H9 (cell line): ENCODE data around the gene SRSF2. TPM values are rescaled to one million over a fixed set of nuclear protein-coding genes. Genes with fewer than 3 reads are reported as not detected.

Source experiments
- DNase-seq: peaks from one replicate; pipeline ENCODE4 v3.0.0-alpha.2; 2017
- H2AFZ ChIP-seq: one replicate; pipeline ENCODE4 v1.6.1; 2013; ENCODE audit warnings: mild to moderate bottlenecking, low read length, control low read depth, moderate library complexity
- H2AK5ac ChIP-seq: 2 replicates; pipeline ENCODE4 v1.6.1; 2013; ENCODE audit warnings: low read length, control low read depth, mixed read lengths; ENCODE audit not compliant: insufficient read length
- H2BK120ac ChIP-seq: one replicate; pipeline ENCODE4 v1.6.1; 2013; ENCODE audit warnings: low read depth, mild to moderate bottlenecking, low read length, control low read depth, inconsistent platforms; ENCODE audit not compliant: poor library complexity, severe bottlenecking
- H2BK12ac ChIP-seq: 2 replicates; pipeline ENCODE4 v1.6.1; 2013; ENCODE audit warnings: low read length, control low read depth, mixed read lengths, low read depth; ENCODE audit not compliant: insufficient read length
- H2BK15ac ChIP-seq: 2 replicates; pipeline ENCODE4 v1.6.1; 2013; ENCODE audit warnings: low read depth, low read length, control low read depth
- H2BK20ac ChIP-seq: one replicate; pipeline ENCODE4 v1.6.1; 2013; ENCODE audit warnings: low read depth, mild to moderate bottlenecking, low read length, control low read depth, inconsistent platforms; ENCODE audit not compliant: poor library complexity, severe bottlenecking
- H2BK5ac ChIP-seq: 2 replicates; pipeline ENCODE4 v1.6.1; 2013; ENCODE audit warnings: low read length, control low read depth, mixed read lengths; ENCODE audit not compliant: insufficient read length
- H3K14ac ChIP-seq: 2 replicates; pipeline ENCODE4 v1.6.1; 2013; ENCODE audit warnings: low read length, control low read depth; ENCODE audit not compliant: insufficient read depth
- H3K18ac ChIP-seq: 2 replicates; pipeline ENCODE4 v1.6.1; 2013; ENCODE audit warnings: low read depth, mild to moderate bottlenecking, mixed read lengths, low read length, control low read depth; ENCODE audit not compliant: insufficient read length
- H3K23ac ChIP-seq: 2 replicates; pipeline ENCODE4 v1.6.1; 2013; ENCODE audit warnings: low read length, control low read depth, mixed read lengths, low read depth; ENCODE audit not compliant: insufficient read length
- H3K23me2 ChIP-seq: 2 replicates; pipeline ENCODE4 v1.6.1; 2013; ENCODE audit warnings: low read depth, mild to moderate bottlenecking, mixed read lengths, low read length, control low read depth; ENCODE audit not compliant: insufficient read length, poor library complexity, severe bottlenecking
- H3K27ac ChIP-seq: 2 replicates; pipeline ENCODE4 v1.5.1; 2013; ENCODE audit warnings: low read length, control low read depth, mixed read lengths, low read depth; ENCODE audit not compliant: insufficient read length
- H3K27me3 ChIP-seq: 2 replicates; pipeline ENCODE4 v1.6.1; 2013; ENCODE audit warnings: low read length, control low read depth, inconsistent platforms; ENCODE audit not compliant: insufficient read depth
- H3K4ac ChIP-seq: 2 replicates; pipeline ENCODE4 v1.6.1; 2013; ENCODE audit warnings: low read depth, mild to moderate bottlenecking, control low read depth, inconsistent platforms, low read length, moderate library complexity
- H3K4me1 ChIP-seq: 2 replicates; pipeline ENCODE4 v1.6.1; 2013; ENCODE audit warnings: low read length, control low read depth, inconsistent platforms; ENCODE audit not compliant: insufficient read depth
- H3K4me2 ChIP-seq: 2 replicates; pipeline ENCODE4 v1.6.1; 2013; ENCODE audit warnings: low read length, control low read depth, mixed read lengths; ENCODE audit not compliant: insufficient read length, insufficient read depth
- H3K56ac ChIP-seq: 2 replicates; pipeline ENCODE4 v1.6.1; 2013; ENCODE audit warnings: low read depth, mild to moderate bottlenecking, mixed read lengths, low read length, control low read depth; ENCODE audit not compliant: insufficient read length
- H3K79me1 ChIP-seq: 2 replicates; pipeline ENCODE4 v1.6.1; 2013; ENCODE audit warnings: low read depth, mild to moderate bottlenecking, moderate library complexity, low read length, control low read depth, inconsistent platforms; ENCODE audit not compliant: insufficient read depth, poor library complexity, severe bottlenecking
- H3K79me2 ChIP-seq: 2 replicates; pipeline ENCODE4 v1.6.1; 2013; ENCODE audit warnings: low read length, control low read depth, inconsistent platforms; ENCODE audit not compliant: insufficient read depth
- H3K9ac ChIP-seq: 2 replicates; pipeline ENCODE4 v1.6.1; 2013; ENCODE audit warnings: low read length, control low read depth, mixed read lengths; ENCODE audit not compliant: insufficient read length; ENCODE audit errors: extremely low read depth
- H3K9me3 ChIP-seq: one replicate; pipeline ENCODE4 v1.6.1; 2013; ENCODE audit warnings: low read depth, low read length, inconsistent platforms; ENCODE audit not compliant: control insufficient read depth
- H3T11ph ChIP-seq: one replicate; pipeline ENCODE4 v1.6.1; 2013; ENCODE audit warnings: mild to moderate bottlenecking, low read length, control low read depth, inconsistent platforms
- H4K20me1 ChIP-seq: one replicate; pipeline ENCODE4 v1.6.1; 2013; ENCODE audit not compliant: control insufficient read depth, insufficient read length, insufficient read depth
- H4K5ac ChIP-seq: 2 replicates; pipeline ENCODE4 v1.6.1; 2013; ENCODE audit warnings: low read depth, mild to moderate bottlenecking, mixed read lengths, low read length, control low read depth; ENCODE audit not compliant: insufficient read length
- H4K8ac ChIP-seq: replicated peaks from 2 replicates; pipeline ENCODE4 v1.6.1; 2013; ENCODE audit warnings: low read length, control low read depth, mixed read lengths, low read depth; ENCODE audit not compliant: insufficient read length
- H4K91ac ChIP-seq: 2 replicates; pipeline ENCODE4 v1.6.1; 2013; ENCODE audit warnings: low read depth, mild to moderate bottlenecking, moderate library complexity, mixed read lengths, low read length, control low read depth; ENCODE audit not compliant: insufficient read length
- H3K27ac Mint-ChIP-seq, 3 experiments: 2 replicates in 2 of 3; 3 replicates in 1 of 3; pipeline ENCODE4 v1.8.0; 2020 to 2021; ENCODE audit warnings: mixed read lengths in 3 of 3, mild to moderate bottlenecking in 1 of 3, moderate library complexity in 1 of 3
- H3K27me3 Mint-ChIP-seq: 2 replicates; pipeline ENCODE4 v1.8.0; 2021; ENCODE audit warnings: low read depth, mild to moderate bottlenecking, moderate library complexity, mixed read lengths
- H3K36me3 Mint-ChIP-seq, 3 experiments: 2 replicates in 2 of 3; 3 replicates in 1 of 3; pipeline ENCODE4 v1.8.0; 2020 to 2021; ENCODE audit warnings: low read depth in 3 of 3, mixed read lengths in 3 of 3; ENCODE audit not compliant: insufficient read depth in 1 of 3
- H3K4me1 Mint-ChIP-seq, 2 experiments: 2 replicates each; pipeline ENCODE4 v1.8.0; 2020; ENCODE audit warnings: mixed read lengths in 2 of 2
- H3K4me3 Mint-ChIP-seq, 2 experiments: 2 replicates in 1 of 2; 3 replicates in 1 of 2; pipeline ENCODE4 v1.8.0; 2020 to 2021; ENCODE audit warnings: mild to moderate bottlenecking in 2 of 2, mixed read lengths in 2 of 2, moderate library complexity in 1 of 2
- H3K9me3 Mint-ChIP-seq, 2 experiments: 2 replicates in 1 of 2; 3 replicates in 1 of 2; pipeline ENCODE4 v1.8.0; 2020; ENCODE audit warnings: mild to moderate bottlenecking in 2 of 2, mixed read lengths in 2 of 2, moderate library complexity in 1 of 2
- WGBS: extraction: QIAGEN DNeasy Blood & Tissue Kit; methylation state at CpG from one replicate; pipeline ENCODE4 v1.1.7; 2013; ENCODE audit warnings: missing lambda C conversion rate, low lambda C conversion rate, mixed read lengths; ENCODE audit not compliant: insufficient read length; ENCODE audit errors: extremely low coverage; 5-methylcytosine and 5-hydroxymethylcytosine counted together
- total RNA-seq: library from RNA; stranded (reverse); gene quantifications from 2 replicates; pipeline ENCODE4 v1.2.1, GENCODE V29; 2021
- TF ChIP-seq, protein P1 (sequence below): fragments of 200-600 bp; sonication (generic); conservative IDR thresholded peaks from 3 replicates; pipeline ENCODE4 v1.8.0; 2021; ENCODE audit warnings: antibody characterized with exemption, mild to moderate bottlenecking

Gene SRSF2
- total RNA-seq, 1 experiment from 2014 or later = 578 TPM

DNA sequence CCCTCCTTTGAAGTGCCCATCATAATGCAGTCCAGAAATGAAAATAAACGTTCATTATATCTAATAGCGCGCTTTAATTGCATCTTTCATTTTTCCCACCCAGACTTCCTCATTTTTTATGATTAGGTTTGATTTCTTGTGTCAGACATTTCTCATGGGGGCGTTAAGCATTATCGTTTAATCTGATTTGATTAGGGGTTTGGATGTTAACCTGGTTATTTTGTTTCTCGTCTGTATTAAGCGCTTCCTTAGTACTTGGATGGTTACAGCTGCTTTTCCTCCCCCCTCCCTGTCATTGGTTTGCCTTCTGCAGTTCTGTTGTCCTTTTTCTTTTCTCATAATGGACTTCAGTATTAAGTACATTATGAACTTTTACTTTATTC, 1.3 kb upstream of the SRSF2 start:
- peak overlapping the region; percentile 93 to 97 (median 94); a peak in 5 of 7 replicates for H3K27ac Mint-ChIP-seq
- H2AFZ ChIP-seq = no peak overlapping the region

More for the DNA sequence above, 1.3 kb upstream of the SRSF2 start:
- Mint-ChIP-seq H3K27me3 (peaks cover 2% of the 10 kb centered on the region), H3K4me1 (peaks cover 24 to 34% of the 10 kb centered on the region in 2 experiments), H3K36me3 (peaks cover 34 to 52% (median 37%) of the 10 kb centered on the region in 3 experiments), H3K4me3 (peak overlapping the region; percentile 95 to 99), H3K9me3 (peaks cover 3 to 7% of the 10 kb centered on the region in 2 experiments; a peak in 2 of 5 replicates)
- Histone ChIP-seq H3K23ac (no peak overlapping the region), H2BK20ac (no peak overlapping the region), H3K23me2 (no peaks in the 10 kb centered on the region), H3K27ac (no peak overlapping the region), H2BK120ac (no peak overlapping the region), H3T11ph (no peak overlapping the region), H3K9me3 (no peaks in the 10 kb centered on the region), H4K91ac (no peak overlapping the region), H2BK5ac (no peak overlapping the region), H3K79me2 (peaks cover 17% of the 10 kb centered on the region; the same call in 1 of the 2 replicates), H4K8ac (no peak overlapping the region), H3K79me1 (no peaks in the 10 kb centered on the region), H3K4me2 (peak overlapping the region; percentile 57), H3K9ac (peak overlapping the region; percentile 17), H4K5ac (no peak overlapping the region), H3K14ac (no peak overlapping the region), H2BK12ac (no peak overlapping the region), H3K4ac (no peak overlapping the region), H4K20me1 (no peaks in the 10 kb centered on the region), H3K4me1 (no peaks in the 10 kb centered on the region), H3K18ac (no peak overlapping the region), H3K27me3 (no peaks in the 10 kb centered on the region), H2AK5ac (no peak overlapping the region), H3K56ac (no peak overlapping the region), H2BK15ac (no peak overlapping the region)
- no peak for DNase-seq
- TF ChIP-seq, protein P1, sequence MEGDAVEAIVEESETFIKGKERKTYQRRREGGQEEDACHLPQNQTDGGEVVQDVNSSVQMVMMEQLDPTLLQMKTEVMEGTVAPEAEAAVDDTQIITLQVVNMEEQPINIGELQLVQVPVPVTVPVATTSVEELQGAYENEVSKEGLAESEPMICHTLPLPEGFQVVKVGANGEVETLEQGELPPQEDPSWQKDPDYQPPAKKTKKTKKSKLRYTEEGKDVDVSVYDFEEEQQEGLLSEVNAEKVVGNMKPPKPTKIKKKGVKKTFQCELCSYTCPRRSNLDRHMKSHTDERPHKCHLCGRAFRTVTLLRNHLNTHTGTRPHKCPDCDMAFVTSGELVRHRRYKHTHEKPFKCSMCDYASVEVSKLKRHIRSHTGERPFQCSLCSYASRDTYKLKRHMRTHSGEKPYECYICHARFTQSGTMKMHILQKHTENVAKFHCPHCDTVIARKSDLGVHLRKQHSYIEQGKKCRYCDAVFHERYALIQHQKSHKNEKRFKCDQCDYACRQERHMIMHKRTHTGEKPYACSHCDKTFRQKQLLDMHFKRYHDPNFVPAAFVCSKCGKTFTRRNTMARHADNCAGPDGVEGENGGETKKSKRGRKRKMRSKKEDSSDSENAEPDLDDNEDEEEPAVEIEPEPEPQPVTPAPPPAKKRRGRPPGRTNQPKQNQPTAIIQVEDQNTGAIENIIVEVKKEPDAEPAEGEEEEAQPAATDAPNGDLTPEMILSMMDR = no peak
- no CpG with 5 or more reads among the region's 7 CpGs for WGBS
